ENCODE measurements around the gene RNF217.

RNF217 gene

GRCh38 chr6:125048274-125048673, 86.0 kb downstream of the RNF217 start:
- WGBS, 2 experiments, result 89 to 100% methylated on average over 2 of the region's 2 CpGs
- Histone ChIP-seq H3K36me3 (ENCODE audit: control insufficient read depth, insufficient read depth, low read length) (no peaks in the 10 kb centered on the region), H3K9me3 (ENCODE audit: control insufficient read depth, low read length) (no peaks in the 10 kb centered on the region), H3K27me3 (ENCODE audit: control insufficient read depth, insufficient read depth, low read length, poor library complexity, severe bottlenecking) (no peaks in the 10 kb centered on the region), H3K27ac (ENCODE audit: insufficient read depth, low read depth, low read length, poor library complexity, severe bottlenecking) (no peak overlapping the region), H3K4me3 (ENCODE audit: insufficient read depth, low read depth, low read length) (no peak overlapping the region), H3K4me1 (ENCODE audit: control insufficient read depth, insufficient read depth, low read length) (no peaks in the 10 kb centered on the region)

GRCh38 chr6:125050663-125051318, 88.6 kb downstream of the RNF217 start:
- no peaks in the 10 kb centered on the region for H3K36me3 ChIP-seq (ENCODE audit: control insufficient read depth, insufficient read depth, low read length)
- no peaks in the 10 kb centered on the region for H3K27me3 ChIP-seq (ENCODE audit: control insufficient read depth, insufficient read depth, low read length, poor library complexity, severe bottlenecking)
- H3K4me3 ChIP-seq (ENCODE audit: insufficient read depth, low read depth, low read length), result no peak overlapping the region
- no peak overlapping the region for H3K27ac ChIP-seq (ENCODE audit: insufficient read depth, low read depth, low read length, poor library complexity, severe bottlenecking)
- H3K9me3 ChIP-seq (ENCODE audit: control insufficient read depth, low read length), result no peaks in the 10 kb centered on the region
- WGBS, 2 experiments, result 89% methylated on average over 4 of the region's 4 CpGs
- no peaks in the 10 kb centered on the region for H3K4me1 ChIP-seq (ENCODE audit: control insufficient read depth, insufficient read depth, low read length)

- Histone ChIP-seq H3K27ac (ENCODE audit: insufficient read depth, low read depth, low read length, poor library complexity, severe bottlenecking) (no peak overlapping the region), H3K4me1 (ENCODE audit: control insufficient read depth, insufficient read depth, low read length) (no peaks in the 10 kb centered on the region), H3K36me3 (ENCODE audit: control insufficient read depth, insufficient read depth, low read length) (no peaks in the 10 kb centered on the region), H3K9me3 (ENCODE audit: control insufficient read depth, low read length) (no peaks in the 10 kb centered on the region), H3K4me3 (ENCODE audit: insufficient read depth, low read depth, low read length) (no peak overlapping the region), H3K27me3 (ENCODE audit: control insufficient read depth, insufficient read depth, low read length, poor library complexity, severe bottlenecking) (no peaks in the 10 kb centered on the region)
- 100% methylated on average over 1 of the region's 2 CpGs; no CpG with 5 or more reads in 1 of the 2 experiments for WGBS, 2 experiments
Observed at GRCh38 chr6:125053809-125054208, 91.6 kb downstream of the RNF217 start.

GRCh38 chr6:125054331-125054730, 92.1 kb downstream of the RNF217 start:
- Histone ChIP-seq H3K4me3 (ENCODE audit: insufficient read depth, low read depth, low read length) (no peak overlapping the region), H3K36me3 (ENCODE audit: control insufficient read depth, insufficient read depth, low read length) (no peaks in the 10 kb centered on the region), H3K27me3 (ENCODE audit: control insufficient read depth, insufficient read depth, low read length, poor library complexity, severe bottlenecking) (no peaks in the 10 kb centered on the region), H3K4me1 (ENCODE audit: control insufficient read depth, insufficient read depth, low read length) (peaks cover 2% of the 10 kb centered on the region), H3K27ac (ENCODE audit: insufficient read depth, low read depth, low read length, poor library complexity, severe bottlenecking) (no peak overlapping the region), H3K9me3 (ENCODE audit: control insufficient read depth, low read length) (no peaks in the 10 kb centered on the region)
- WGBS, 2 experiments, result 88 to 92% methylated on average over 2 of the region's 2 CpGs

- Histone ChIP-seq H3K9me3 (ENCODE audit: control insufficient read depth, low read length) (no peaks in the 10 kb centered on the region), H3K27me3 (ENCODE audit: control insufficient read depth, insufficient read depth, low read length, poor library complexity, severe bottlenecking) (no peaks in the 10 kb centered on the region), H3K36me3 (ENCODE audit: control insufficient read depth, insufficient read depth, low read length) (no peaks in the 10 kb centered on the region), H3K4me3 (ENCODE audit: insufficient read depth, low read depth, low read length) (no peak overlapping the region), H3K4me1 (ENCODE audit: control insufficient read depth, insufficient read depth, low read length) (peaks cover 3% of the 10 kb centered on the region), H3K27ac (ENCODE audit: insufficient read depth, low read depth, low read length, poor library complexity, severe bottlenecking) (no peak overlapping the region)
- WGBS, 2 experiments, result 91 to 93% methylated on average over 5 of the region's 5 CpGs
Observed at GRCh38 chr6:125057392-125058246, 95.4 kb downstream of the RNF217 start.

GRCh38 chr6:125058546-125058945, 96.3 kb downstream of the RNF217 start:
- no peak overlapping the region for H3K27ac ChIP-seq (ENCODE audit: insufficient read depth, low read depth, low read length, poor library complexity, severe bottlenecking)
- no peaks in the 10 kb centered on the region for H3K36me3 ChIP-seq (ENCODE audit: control insufficient read depth, insufficient read depth, low read length)
- H3K27me3 ChIP-seq (ENCODE audit: control insufficient read depth, insufficient read depth, low read length, poor library complexity, severe bottlenecking), result no peaks in the 10 kb centered on the region
- peaks cover 3% of the 10 kb centered on the region for H3K4me1 ChIP-seq (ENCODE audit: control insufficient read depth, insufficient read depth, low read length)
- 93 to 96% methylated on average over 1 of the region's 1 CpG for WGBS, 2 experiments
- H3K9me3 ChIP-seq (ENCODE audit: control insufficient read depth, low read length), result no peaks in the 10 kb centered on the region
- H3K4me3 ChIP-seq (ENCODE audit: insufficient read depth, low read depth, low read length), result no peak overlapping the region

GRCh38 chr6:125063307-125063706, 101.1 kb downstream of the RNF217 start:
- H3K36me3 ChIP-seq (ENCODE audit: control insufficient read depth, insufficient read depth, low read length), result no peaks in the 10 kb centered on the region

GRCh38 chr6:125066140-125066539, 103.9 kb downstream of the RNF217 start:
- Histone ChIP-seq H3K9me3 (ENCODE audit: control insufficient read depth, low read length) (no peaks in the 10 kb centered on the region), H3K36me3 (ENCODE audit: control insufficient read depth, insufficient read depth, low read length) (no peaks in the 10 kb centered on the region), H3K27ac (ENCODE audit: insufficient read depth, low read depth, low read length, poor library complexity, severe bottlenecking) (no peak overlapping the region), H3K4me3 (ENCODE audit: insufficient read depth, low read depth, low read length) (no peak overlapping the region), H3K27me3 (ENCODE audit: control insufficient read depth, insufficient read depth, low read length, poor library complexity, severe bottlenecking) (no peaks in the 10 kb centered on the region), H3K4me1 (ENCODE audit: control insufficient read depth, insufficient read depth, low read length) (no peaks in the 10 kb centered on the region)
- WGBS, 2 experiments, result 92 to 94% methylated on average over 6 of the region's 6 CpGs

More at GRCh38 chr6:125063307-125063706, 101.1 kb downstream of the RNF217 start:
- 100% methylated on average over 2 of the region's 2 CpGs; no CpG with 5 or more reads in 1 of the 2 experiments for whole genome bisulfite sequencing, 2 experiments
- Histone ChIP-seq H3K27ac (ENCODE audit: insufficient read depth, low read depth, low read length, poor library complexity, severe bottlenecking) (no peak overlapping the region), H3K4me1 (ENCODE audit: control insufficient read depth, insufficient read depth, low read length) (peaks cover 3% of the 10 kb centered on the region), H3K9me3 (ENCODE audit: control insufficient read depth, low read length) (no peaks in the 10 kb centered on the region), H3K4me3 (ENCODE audit: insufficient read depth, low read depth, low read length) (no peak overlapping the region), H3K27me3 (ENCODE audit: control insufficient read depth, insufficient read depth, low read length, poor library complexity, severe bottlenecking) (no peaks in the 10 kb centered on the region)

- no peaks in the 10 kb centered on the region for H3K27me3 ChIP-seq (ENCODE audit: control insufficient read depth, insufficient read depth, low read length, poor library complexity, severe bottlenecking)
- 96 to 97% methylated on average over 3 of the region's 3 CpGs for WGBS, 2 experiments
- no peaks in the 10 kb centered on the region for H3K4me1 ChIP-seq (ENCODE audit: control insufficient read depth, insufficient read depth, low read length)
- no peak overlapping the region for H3K4me3 ChIP-seq (ENCODE audit: insufficient read depth, low read depth, low read length)
- no peaks in the 10 kb centered on the region for H3K36me3 ChIP-seq (ENCODE audit: control insufficient read depth, insufficient read depth, low read length)
- no peak overlapping the region for H3K27ac ChIP-seq (ENCODE audit: insufficient read depth, low read depth, low read length, poor library complexity, severe bottlenecking)
- H3K9me3 ChIP-seq (ENCODE audit: control insufficient read depth, low read length), result no peaks in the 10 kb centered on the region
Observed at GRCh38 chr6:125066964-125067363, 104.7 kb downstream of the RNF217 start.

GRCh38 chr6:125067552-125067951, 105.3 kb downstream of the RNF217 start:
- H3K4me3 ChIP-seq (ENCODE audit: insufficient read depth, low read depth, low read length), result no peak overlapping the region
- 85 to 91% methylated on average over 1 of the region's 1 CpG for WGBS, 2 experiments
- H3K27me3 ChIP-seq (ENCODE audit: control insufficient read depth, insufficient read depth, low read length, poor library complexity, severe bottlenecking), result no peaks in the 10 kb centered on the region
- H3K9me3 ChIP-seq (ENCODE audit: control insufficient read depth, low read length), result no peaks in the 10 kb centered on the region
- H3K36me3 ChIP-seq (ENCODE audit: control insufficient read depth, insufficient read depth, low read length), result no peaks in the 10 kb centered on the region
- H3K4me1 ChIP-seq (ENCODE audit: control insufficient read depth, insufficient read depth, low read length), result no peaks in the 10 kb centered on the region
- no peak overlapping the region for H3K27ac ChIP-seq (ENCODE audit: insufficient read depth, low read depth, low read length, poor library complexity, severe bottlenecking)

Data from ectodermal cell (in vitro differentiated cells).